Activated T-cell treated with anti-CD3 and anti-CD28 coated beads, Interleukin-2, amount 50 U/mL, for 72 hours (primary cell): Measurements from ENCODE around the gene IL17REL. TPM values are rescaled to one million over a fixed set of nuclear protein-coding genes. Genes with fewer than 3 reads are reported as not detected.

Source experiments
- ATAC-seq, 2 donors: fragments of 150-1000 bp; cut with Tn5 transposase; replicated peaks in 1 of 2; 2 replicates each; pipeline ENCODE4 v1.10.0; 2021; ENCODE audit warnings: moderate library complexity in 2 of 2, mild to moderate bottlenecking in 1 of 2
- DNase-seq, 2 donors: peaks; one replicate each; pipeline ENCODE4 v3.0.0; 2021 to 2022; ENCODE audit warnings: mixed read lengths in 1 of 2
- H3K27ac Mint-ChIP-seq: one replicate; pipeline ENCODE4 v1.8.0; 2022; ENCODE audit warnings: mild to moderate bottlenecking, moderate library complexity, mixed read lengths
- H3K27me3 Mint-ChIP-seq: one replicate; pipeline ENCODE4 v1.8.0; 2022; ENCODE audit warnings: low read depth, mixed read lengths
- H3K36me3 Mint-ChIP-seq, 2 donors: one replicate each; pipeline ENCODE4 v1.8.0; 2022; ENCODE audit warnings: mixed read lengths in 2 of 2, mild to moderate bottlenecking in 1 of 2; ENCODE audit not compliant: insufficient read depth in 2 of 2
- H3K4me1 Mint-ChIP-seq: one replicate; pipeline ENCODE4 v1.8.0; 2022; ENCODE audit warnings: low read depth, mixed read lengths
- H3K4me3 Mint-ChIP-seq, 2 donors: one replicate each; pipeline ENCODE4 v1.8.0; 2022; ENCODE audit warnings: mild to moderate bottlenecking in 2 of 2, mixed read lengths in 2 of 2, moderate library complexity in 2 of 2
- H3K9me3 Mint-ChIP-seq, 2 donors: one replicate each; pipeline ENCODE4 v1.8.0; 2022; ENCODE audit warnings: mixed read lengths in 2 of 2
- total RNA-seq, 2 donors: library from RNA; stranded (reverse); gene quantifications; one replicate each; pipeline ENCODE4 v1.2.3, GENCODE V29; 2022

Gene IL17REL
- total RNA-seq, 2 donors from 2014 or later = 0.36 to 1.1 TPM

DNA sequence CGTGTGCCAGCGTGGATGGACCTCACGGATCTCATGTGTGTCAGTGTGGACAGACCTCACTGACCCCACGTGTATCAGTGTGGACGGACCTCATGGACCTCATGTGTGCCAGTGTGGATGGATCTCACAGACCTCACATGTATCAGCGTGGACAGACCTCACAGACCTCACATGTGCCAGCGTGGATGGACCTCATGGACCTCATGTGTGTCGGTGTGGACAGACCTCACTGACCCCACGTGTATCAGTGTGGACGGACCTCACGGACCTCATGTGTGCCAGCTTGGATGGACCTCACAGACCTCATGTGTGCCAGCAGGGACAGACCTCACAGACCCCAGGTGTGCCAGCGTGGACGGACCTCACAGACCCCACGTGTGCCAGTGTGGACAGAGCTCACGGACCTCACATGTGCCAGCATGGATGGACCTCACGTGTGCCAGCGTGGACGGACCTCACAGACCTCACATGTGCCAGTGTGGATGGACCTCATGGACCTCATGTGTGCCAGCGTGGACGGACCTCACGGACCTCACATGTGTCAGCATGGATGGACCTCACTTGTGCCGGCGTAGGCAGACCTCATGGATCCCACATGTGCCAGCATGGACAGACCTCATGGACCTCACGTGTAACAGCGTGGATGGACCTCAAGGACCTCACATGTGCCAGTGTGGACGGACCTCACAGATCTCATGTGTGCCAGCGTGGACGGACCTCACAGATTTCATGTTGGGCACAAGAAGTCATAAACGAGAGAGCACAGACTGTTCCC, 27.3 kb upstream of the IL17REL start:
- H3K9me3 Mint-ChIP-seq = peaks cover 0 to 2% of the 10 kb centered on the region in 2 donors
- no peak overlapping the region for H3K27ac Mint-ChIP-seq
- H3K27me3 Mint-ChIP-seq = peaks cover 26% of the 10 kb centered on the region
- peaks cover 8% of the 10 kb centered on the region for H3K4me1 Mint-ChIP-seq
- DNase-seq (no peak), ATAC-seq (no peak)
- peaks cover 0 to 2% of the 10 kb centered on the region in 2 donors for H3K36me3 Mint-ChIP-seq
- no peak overlapping the region for H3K4me3 Mint-ChIP-seq

DNA sequence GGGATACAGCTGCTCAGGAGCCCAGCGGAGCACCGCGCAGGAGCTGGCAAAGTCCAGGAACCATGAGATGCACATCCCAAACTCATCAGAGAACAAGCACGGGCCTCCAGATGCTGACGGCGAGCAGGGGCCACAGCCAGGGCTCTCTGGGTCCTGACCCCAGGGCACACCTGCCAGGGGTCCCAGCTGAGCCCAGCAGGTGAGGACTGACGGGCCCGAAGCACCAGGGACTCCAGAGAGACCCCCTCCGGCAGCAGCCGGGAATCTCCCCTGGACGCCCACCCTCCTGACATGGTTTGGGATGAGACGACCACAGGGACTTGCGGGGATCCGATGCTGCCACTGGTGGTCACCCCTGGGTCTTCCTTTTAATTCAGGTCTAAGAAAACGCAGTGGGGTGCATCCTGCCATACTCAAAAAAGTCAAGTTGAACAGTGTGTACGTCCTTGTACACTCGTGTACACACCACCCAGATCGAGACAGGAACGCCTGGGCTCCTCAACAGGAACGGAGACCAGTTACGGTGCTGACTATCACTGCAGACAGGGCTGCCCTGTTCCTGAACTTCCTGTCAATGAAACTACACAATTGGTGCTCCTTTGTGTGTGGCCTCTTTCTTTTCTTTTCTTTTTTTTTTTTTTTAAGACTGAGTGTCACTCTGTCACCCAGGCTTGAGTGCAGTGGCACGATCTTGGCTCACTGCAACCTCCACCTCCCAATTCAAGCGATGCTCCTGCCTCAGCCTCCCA, 23.6 kb upstream of the IL17REL start:
- no peak for ATAC-seq
- H3K27me3 Mint-ChIP-seq = peaks cover 4% of the 10 kb centered on the region
- H3K9me3 Mint-ChIP-seq = peaks cover 0 to 2% of the 10 kb centered on the region in 2 donors
- peaks cover 10% of the 10 kb centered on the region for H3K4me1 Mint-ChIP-seq
- H3K27ac Mint-ChIP-seq = no peak overlapping the region
- H3K4me3 Mint-ChIP-seq = no peak overlapping the region
- peaks cover 0 to 2% of the 10 kb centered on the region in 2 donors for H3K36me3 Mint-ChIP-seq
- DNase-seq = no peak

GRCh38 chr22:50035131-50035881, 22.7 kb upstream of the IL17REL start:
- ATAC-seq (no peak), DNase-seq (no peak)
- no peak overlapping the region for H3K4me3 Mint-ChIP-seq

GRCh38 chr22:50034126-50035081, 21.8 kb upstream of the IL17REL start:
- peaks cover 0 to 2% of the 10 kb centered on the region in 2 donors for H3K36me3 Mint-ChIP-seq
- H3K4me1 Mint-ChIP-seq = peaks cover 14% of the 10 kb centered on the region
- H3K27me3 Mint-ChIP-seq = peaks cover 4% of the 10 kb centered on the region
- H3K27ac Mint-ChIP-seq = no peak overlapping the region
- no peak overlapping the region for H3K4me3 Mint-ChIP-seq
- DNase-seq = no peak
- ATAC-seq = peak in 1 of 2 donors; percentile 13
- H3K9me3 Mint-ChIP-seq = peaks cover 0 to 2% of the 10 kb centered on the region in 2 donors

More at GRCh38 chr22:50035131-50035881, 22.7 kb upstream of the IL17REL start:
- Mint-ChIP-seq H3K4me1 (peaks cover 10% of the 10 kb centered on the region), H3K9me3 (peaks cover 0 to 2% of the 10 kb centered on the region in 2 donors), H3K27ac (no peak overlapping the region), H3K27me3 (peaks cover 4% of the 10 kb centered on the region), H3K36me3 (peaks cover 0 to 2% of the 10 kb centered on the region in 2 donors)

DNA sequence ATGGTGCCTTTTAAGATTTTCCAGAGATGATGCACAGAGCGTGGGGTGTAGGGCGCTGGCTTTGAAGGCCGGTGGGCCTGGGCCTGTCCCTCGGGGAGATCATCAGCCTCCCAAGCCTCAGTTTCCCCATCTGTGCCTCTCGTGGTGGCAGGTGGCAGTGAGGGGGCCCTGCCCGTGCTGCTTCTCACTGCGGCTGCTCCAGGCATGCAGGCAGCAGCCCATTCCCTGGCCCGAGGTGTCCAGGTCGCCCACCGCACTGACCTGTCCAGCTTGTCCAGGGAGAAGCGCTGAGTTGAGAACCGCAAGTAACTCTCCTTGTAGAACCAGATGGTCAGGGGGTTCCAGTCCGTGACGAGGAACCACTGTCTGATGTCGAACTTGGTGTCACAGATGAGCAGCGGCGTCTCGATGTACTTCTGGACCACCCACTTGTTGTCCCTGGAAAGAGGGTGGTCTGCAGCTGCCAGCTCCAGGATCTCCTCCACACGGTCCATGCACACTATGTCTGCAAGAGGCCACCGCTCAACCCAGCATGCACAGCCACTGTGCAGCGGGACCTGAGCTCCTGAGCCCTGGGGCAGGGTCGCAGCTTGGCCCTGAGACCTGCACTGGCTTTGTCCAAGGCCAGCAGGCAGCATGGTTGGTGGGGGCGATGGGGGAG, 20.5 kb upstream of the IL17REL start:
- H3K4me3 Mint-ChIP-seq = no peak overlapping the region
- no peak for ATAC-seq

GRCh38 chr22:50032109-50032871, 19.7 kb upstream of the IL17REL start:
- Mint-ChIP-seq H3K4me1 (peaks cover 25% of the 10 kb centered on the region), H3K27ac (no peak overlapping the region), H3K36me3 (no peaks in the 10 kb centered on the region), H3K27me3 (peaks cover 4% of the 10 kb centered on the region), H3K9me3 (no peaks in the 10 kb centered on the region), H3K4me3 (no peak overlapping the region)
- ATAC-seq = no peak
- no peak for DNase-seq

More for the DNA sequence above, 20.5 kb upstream of the IL17REL start:
- Mint-ChIP-seq H3K36me3 (no peaks in the 10 kb centered on the region), H3K27me3 (peaks cover 4% of the 10 kb centered on the region), H3K4me1 (peaks cover 17% of the 10 kb centered on the region), H3K27ac (no peak overlapping the region), H3K9me3 (no peaks in the 10 kb centered on the region)
- no peak for DNase-seq

DNA sequence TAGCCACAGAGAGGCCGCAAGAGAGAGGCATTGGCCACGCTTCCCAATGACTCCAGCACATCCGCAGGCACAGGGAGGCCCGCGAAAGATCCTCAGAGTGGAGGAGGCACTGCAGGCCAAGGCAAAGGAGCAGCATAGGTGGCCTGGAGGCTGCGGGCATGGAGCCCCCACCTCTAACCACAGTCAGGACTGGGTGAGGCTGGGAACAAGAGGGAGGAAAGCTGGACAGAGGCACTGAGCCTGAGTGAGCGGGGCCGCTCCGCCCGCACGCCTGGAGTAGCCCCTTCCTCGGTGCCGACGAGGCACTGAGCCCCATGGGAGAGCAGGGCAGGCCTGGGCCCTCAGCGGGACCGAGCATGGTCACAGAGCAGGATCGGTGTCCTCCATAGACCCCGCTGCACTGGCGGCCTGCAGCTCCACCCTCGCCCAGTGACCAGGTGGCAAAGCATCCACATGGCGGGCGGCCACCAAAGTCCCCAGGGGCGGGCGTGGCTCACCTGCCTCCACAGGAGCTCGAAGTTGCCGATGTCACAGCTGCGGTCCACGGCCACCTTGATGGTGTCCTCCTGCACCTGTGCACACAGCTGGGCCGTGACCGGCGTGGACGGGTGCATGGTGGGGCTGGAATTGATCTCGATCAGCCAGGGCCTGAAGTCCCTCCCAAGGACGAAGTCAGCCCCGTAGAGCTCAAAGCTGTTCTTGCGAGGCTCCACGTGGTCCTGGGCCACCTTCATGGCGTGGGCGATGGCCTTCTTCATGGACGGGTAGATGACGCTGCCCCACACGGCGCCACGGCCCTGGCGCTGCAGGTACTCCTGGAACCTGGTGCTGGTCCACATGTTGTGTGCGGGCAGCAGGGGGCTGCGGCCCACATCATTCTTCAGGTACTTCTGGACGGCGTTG, 18.9 kb upstream of the IL17REL start:
- no peak for DNase-seq
- H3K27me3 Mint-ChIP-seq = peaks cover 4% of the 10 kb centered on the region

DNA sequence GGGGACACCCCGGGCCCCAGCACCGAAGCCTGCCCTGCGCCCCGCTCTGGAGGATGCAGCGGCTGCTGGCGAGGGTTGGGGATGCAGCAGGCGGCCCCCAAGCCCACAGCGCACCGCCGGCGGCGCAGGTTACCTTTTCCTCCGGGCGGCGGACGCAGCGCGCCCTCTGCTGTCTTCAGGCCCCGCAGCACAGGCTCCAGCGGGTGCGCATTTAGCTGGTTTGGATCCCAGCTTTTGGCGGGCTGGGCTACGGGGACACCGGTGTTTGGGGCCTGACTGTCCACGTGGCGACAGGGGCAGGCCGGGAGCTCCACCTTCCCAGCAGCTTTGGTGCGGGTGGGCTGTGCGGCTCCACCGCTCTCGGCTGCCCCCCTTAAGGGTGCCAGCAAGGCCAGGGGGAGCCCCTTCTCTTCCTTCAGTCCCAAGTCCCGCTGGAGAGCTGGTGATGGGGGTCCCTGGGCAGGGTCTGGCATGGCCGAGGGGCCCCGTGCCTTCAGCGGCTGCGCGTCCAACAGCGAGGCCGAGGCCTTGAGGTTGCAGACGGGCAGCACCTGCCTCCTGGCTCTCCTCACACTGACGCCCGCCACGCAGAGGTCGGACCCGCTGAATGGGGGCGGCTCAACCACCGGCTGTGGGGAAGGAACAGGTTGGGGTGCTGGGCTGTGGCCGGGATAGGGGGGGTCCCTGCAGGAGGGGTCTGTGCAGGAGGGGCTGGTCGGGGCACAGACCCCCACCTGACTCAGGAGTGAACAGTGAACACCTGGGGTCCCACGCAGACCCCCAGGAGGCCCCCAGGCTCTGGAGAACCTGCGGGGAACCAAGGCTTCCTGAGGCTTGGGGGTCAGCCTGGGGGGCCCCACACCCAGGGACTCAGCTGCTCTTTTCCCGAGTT, 18.0 kb upstream of the IL17REL start:
- no peaks in the 10 kb centered on the region for H3K9me3 Mint-ChIP-seq
- H3K4me1 Mint-ChIP-seq = peaks cover 26% of the 10 kb centered on the region
- H3K4me3 Mint-ChIP-seq = no peak overlapping the region
- no peaks in the 10 kb centered on the region for H3K36me3 Mint-ChIP-seq
- DNase-seq (peak; percentile 90 to 93), ATAC-seq (peak; percentile 96 to 97)
- H3K27me3 Mint-ChIP-seq = peaks cover 4% of the 10 kb centered on the region
- H3K27ac Mint-ChIP-seq = no peak overlapping the region

More for the DNA sequence above, 18.9 kb upstream of the IL17REL start:
- ATAC-seq = no peak
- H3K9me3 Mint-ChIP-seq = no peaks in the 10 kb centered on the region
- no peak overlapping the region for H3K4me3 Mint-ChIP-seq
- H3K27ac Mint-ChIP-seq = no peak overlapping the region
- peaks cover 26% of the 10 kb centered on the region for H3K4me1 Mint-ChIP-seq
- H3K36me3 Mint-ChIP-seq = no peaks in the 10 kb centered on the region

DNA sequence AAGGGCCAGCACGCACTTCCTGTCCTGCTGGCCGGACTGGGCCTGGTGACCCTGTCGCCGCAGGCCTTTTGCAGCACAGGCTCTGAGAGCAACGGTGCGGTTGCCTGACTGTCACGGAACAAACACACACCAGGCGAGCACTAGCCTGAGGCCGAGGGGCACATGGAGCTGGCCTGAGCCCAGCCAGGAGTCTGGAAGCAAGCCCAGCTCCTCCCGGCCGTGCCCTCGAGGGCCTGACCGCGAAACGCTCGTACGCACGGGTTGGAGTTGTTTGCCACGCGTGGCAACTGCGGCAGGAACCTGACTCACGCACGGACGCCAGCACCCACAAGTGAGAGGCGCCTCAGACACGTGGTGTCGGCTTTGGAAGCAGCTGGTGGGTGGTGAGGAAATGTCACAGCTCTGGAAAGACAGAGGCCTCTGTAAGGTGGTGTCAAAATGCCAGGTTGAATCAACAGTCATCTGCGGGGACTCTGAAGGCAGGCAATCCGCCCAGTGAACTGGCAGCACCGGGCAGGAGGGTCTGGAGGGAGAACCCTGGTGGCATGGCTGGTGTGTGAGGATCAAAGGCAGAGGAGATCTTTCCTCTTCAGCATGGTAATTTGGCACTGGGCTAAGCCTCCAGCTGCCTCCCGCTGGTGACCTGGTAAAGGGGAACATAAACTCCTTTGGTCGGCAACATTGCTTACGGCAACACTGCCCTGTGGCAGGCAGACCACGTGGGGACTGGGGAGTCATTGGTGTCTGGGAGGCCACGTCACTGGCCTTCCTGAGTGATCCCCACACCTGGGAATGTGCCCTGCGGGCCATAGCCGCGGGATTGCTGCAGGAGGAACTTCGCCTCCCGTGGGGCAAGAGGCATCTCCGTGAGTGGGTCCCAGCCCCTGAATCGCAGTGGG, 15.3 kb upstream of the IL17REL start:
- H3K36me3 Mint-ChIP-seq = no peaks in the 10 kb centered on the region
- no peaks in the 10 kb centered on the region for H3K27me3 Mint-ChIP-seq
- DNase-seq (peak; percentile 38 to 54), ATAC-seq (peak; percentile 30 to 38)
- peak overlapping the region in 1 of 2 donors; percentile 48 for H3K4me3 Mint-ChIP-seq
- peaks cover 28% of the 10 kb centered on the region for H3K4me1 Mint-ChIP-seq
- H3K27ac Mint-ChIP-seq = no peak overlapping the region
- H3K9me3 Mint-ChIP-seq = no peaks in the 10 kb centered on the region
